T-helper 9 cell (primary cell): ENCODE measurements around the gene TPSG1.
"Not testable (repeated sequence)": the region's sequence is repeated elsewhere in the genome, so short reads cannot be mapped to it uniquely, and the experiment has no call there.

Experiments
- DNase-seq: peaks from one replicate; pipeline ENCODE4 v3.0.0-alpha.2; 2020

Gene TPSG1

GRCh38 chr16:1256296-1256873 lies 31.3 kb upstream of the TPSG1 start:
- DNase-seq, result not testable (repeated sequence)

- DNase-seq, result not testable (repeated sequence)
Observed at GRCh38 chr16:1255276-1256122, 30.4 kb upstream of the TPSG1 start, which contains the start of gene TPSD1. Gene TPSD1, plus strand, starts transcription at chr16:1256069. Its CDS starts 212 bp downstream, at chr16:1256281.

GRCh38 chr16:1254821-1255220 lies 29.8 kb upstream of the TPSG1 start:
- not testable (repeated sequence) for DNase-seq

- not testable (repeated sequence) for DNase-seq
Observed at GRCh38 chr16:1253701-1254364, 28.8 kb upstream of the TPSG1 start.

GRCh38 chr16:1249031-1249755 lies 24.1 kb upstream of the TPSG1 start:
- DNase-seq, result not testable (repeated sequence)

GRCh38 chr16:1247903-1248537 lies 23.0 kb upstream of the TPSG1 start:
- not testable (repeated sequence) for DNase-seq

GRCh38 chr16:1245452-1246020 lies 20.5 kb upstream of the TPSG1 start:
- no peak for DNase-seq

- DNase-seq, result no peak
Observed at GRCh38 chr16:1244881-1245280, 19.8 kb upstream of the TPSG1 start.

- not testable (repeated sequence) for DNase-seq
Observed at GRCh38 chr16:1243907-1244850, 19.1 kb upstream of the TPSG1 start.

- not testable (repeated sequence) for DNase-seq
Observed at GRCh38 chr16:1243363-1243762, 18.3 kb upstream of the TPSG1 start.

GRCh38 chr16:1241081-1241480 lies 16.0 kb upstream of the TPSG1 start:
- DNase-seq, result not testable (repeated sequence)

GRCh38 chr16:1240436-1240835 lies 15.4 kb upstream of the TPSG1 start, which contains the start of gene TPSAB1:
Gene TPSAB1, plus strand, starts transcription at chr16:1240705. Its CDS starts 234 bp downstream, at chr16:1240939.
- DNase-seq, result not testable (repeated sequence)

- DNase-seq, result not testable (repeated sequence)
Observed at GRCh38 chr16:1239575-1239974, 14.5 kb upstream of the TPSG1 start.

- not testable (repeated sequence) for DNase-seq
Observed at GRCh38 chr16:1238909-1239308, 13.8 kb upstream of the TPSG1 start.

- no peak for DNase-seq
Observed at GRCh38 chr16:1237990-1238389, 12.9 kb upstream of the TPSG1 start.

GRCh38 chr16:1236659-1237058 lies 11.6 kb upstream of the TPSG1 start:
- DNase-seq, result not testable (repeated sequence)

GRCh38 chr16:1232049-1232748 lies 7.1 kb upstream of the TPSG1 start:
- not testable (repeated sequence) for DNase-seq

- DNase-seq, result not testable (repeated sequence)
Observed at GRCh38 chr16:1231301-1231700, 6.2 kb upstream of the TPSG1 start.

GRCh38 chr16:1230471-1231212 lies 5.6 kb upstream of the TPSG1 start:
- not testable (repeated sequence) for DNase-seq
